Right lobe of liver (tissue), 6 donors: ENCODE measurements around the gene PHF12. TPM values are rescaled to one million over a fixed set of nuclear protein-coding genes. Genes with fewer than 3 reads are reported as not detected.

Experiments used
- ATAC-seq, 4 donors: fragments of 200-7000 bp; cut with Tn5 transposase; one replicate each; pipeline ENCODE4 v1.9.1; 2020; ENCODE audit warnings: mild to moderate bottlenecking in 4 of 4, moderate library complexity in 4 of 4
- DNase-seq, 3 donors: peaks; one replicate each; pipeline ENCODE4 v3.0.0-alpha.2; 2020
- H3K27ac ChIP-seq, 3 donors: fragments of 200-600 bp; one replicate each; pipeline ENCODE4 v1.8.0; 2022
- H3K27me3 ChIP-seq, 2 donors: fragments of 200-600 bp; one replicate each; pipeline ENCODE4 v1.8.0; 2022
- H3K36me3 ChIP-seq, 4 donors: fragments of 200-600 bp; sonication (generic) in 1 of 4; one replicate each; pipeline versions ENCODE4 v1.5.1 to v1.8.0; 2017 to 2022; ENCODE audit warnings: control low read depth in 1 of 4
- H3K4me1 ChIP-seq, 4 donors: fragments of 200-600 bp; sonication (generic) in 1 of 4; one replicate each; pipeline versions ENCODE4 v1.5.1 to v1.8.0; 2017 to 2022; ENCODE audit warnings: control low read depth in 1 of 4
- H3K4me3 ChIP-seq, 3 donors: fragments of 200-600 bp; one replicate each; pipeline ENCODE4 v1.8.0; 2022
- H3K9me3 ChIP-seq, 4 donors: fragments of 200-600 bp; sonication (generic) in 1 of 4; one replicate each; pipeline versions ENCODE4 v1.5.1 to v1.8.0; 2017 to 2022; ENCODE audit warnings: control low read depth in 1 of 4
- CTCF ChIP-seq, 4 donors: fragments of 200-600 bp in 3 of 4; fragments of 450-650 bp in 1 of 4; IDR thresholded peaks; one replicate each; pipeline versions ENCODE4 v1.5.1 to v1.8.0; 2016 to 2022; ENCODE audit warnings: antibody characterized with exemption in 4 of 4, mild to moderate bottlenecking in 2 of 4
- POLR2A ChIP-seq: fragments of 450-650 bp; IDR thresholded peaks from one replicate; pipeline ENCODE4 v1.6.1; 2017; ENCODE audit warnings: antibody characterized with exemption, mild to moderate bottlenecking
- WGBS: methylation state at CpG from one replicate; pipeline ENCODE4 v1.1.6; 2018; ENCODE audit warnings: low coverage, low lambda C conversion rate; ENCODE audit not compliant: insufficient coverage; ENCODE audit errors: missing lambda C conversion rate; 5-methylcytosine and 5-hydroxymethylcytosine counted together
- intact Hi-C, 2 donors: fragments of 100-400 bp; cut with DNase I; formaldehyde crosslinking; loops; one replicate each; pipeline versions ENCODE4 v1.11.2 to v1.14.1; 2022
- total RNA-seq, 6 experiments: library from RNA; depleted of rRNA in 2 of 6; stranded (reverse); fragments of >200 nt in 2 of 6; fragmentation: NEBNext Ultra II Directional in 3 of 6; extraction: Animal tissue kit (Norgen Biotek cat#: 25700) in 3 of 6; gene quantifications; one replicate each; pipeline versions ENCODE4 v1.1.0 to v1.2.4, GENCODE V29; 2016 to 2023
- donor health status: DM: no; HTN: yes; CAD: no.
- donor health status: DM: no; HTN: no; CAD: no.
- donor health status: DM: no; HTN: no; CAD: no.
- donor health status: DM: no; HTN: yes; CAD: no.
- donor health status: DM: no; HTN: yes; CAD: no.

The PHF12 gene
- total RNA-seq, 6 experiments from 2014 or later, result 13.0 to 33.1 (median 17.4) TPM

- no peak for TF ChIP-seq POLR2A
Measured at GRCh38 chr17:28959471-28959871, 8.2 kb upstream of the PHF12 start.

GRCh38 chr17:28958820-28959455, 7.6 kb upstream of the PHF12 start:
- H3K9me3 ChIP-seq, result no peaks in the 10 kb centered on the region
- no peaks in the 10 kb centered on the region for H3K36me3 ChIP-seq
- intact Hi-C loops, result no loop called here
- no peak overlapping the region for H3K27ac ChIP-seq
- TF ChIP-seq CTCF (IDR thresholded peaks at IDR 0.05) (no peak), POLR2A (no peak)
- no peak for ATAC-seq
- DNase-seq, result no peak
- H3K4me3 ChIP-seq, result no peak overlapping the region
- H3K4me1 ChIP-seq, result no peaks in the 10 kb centered on the region
- WGBS, result no CpG with 5 or more reads among the region's 18 CpGs
- H3K27me3 ChIP-seq, result no peaks in the 10 kb centered on the region

More at GRCh38 chr17:28959471-28959871, 8.2 kb upstream of the PHF12 start:
- no peak overlapping the region for H3K4me3 ChIP-seq
- no peak overlapping the region for H3K27ac ChIP-seq
- no peaks in the 10 kb centered on the region for H3K36me3 ChIP-seq
- no peak for ATAC-seq
- no peaks in the 10 kb centered on the region for H3K27me3 ChIP-seq
- intact Hi-C loops, result no loop called here
- H3K4me1 ChIP-seq, result no peaks in the 10 kb centered on the region
- no peaks in the 10 kb centered on the region for H3K9me3 ChIP-seq
- no peak for DNase-seq
- no CpG with 5 or more reads among the region's 9 CpGs for whole genome bisulfite sequencing

GRCh38 chr17:28957992-28958355, 6.7 kb upstream of the PHF12 start:
- 100% methylated on average over 2 of the region's 7 CpGs for WGBS
- no peaks in the 10 kb centered on the region for H3K36me3 ChIP-seq
- DNase-seq (no peak), ATAC-seq (no peak)
- H3K4me3 ChIP-seq, result no peak overlapping the region
- no peak overlapping the region for H3K27ac ChIP-seq
- no peak for TF ChIP-seq POLR2A
- no peak for TF ChIP-seq CTCF (IDR thresholded peaks at IDR 0.05)
- no peaks in the 10 kb centered on the region for H3K9me3 ChIP-seq
- intact Hi-C loops, result no loop called here
- peaks cover 0 to 5% (median 0%) of the 10 kb centered on the region in 4 donors for H3K4me1 ChIP-seq
- H3K27me3 ChIP-seq, result no peaks in the 10 kb centered on the region

GRCh38 chr17:28957277-28957991, 6.1 kb upstream of the PHF12 start:
- TF ChIP-seq POLR2A (no peak), CTCF (IDR thresholded peaks at IDR 0.05) (no peak)
- Histone ChIP-seq H3K36me3 (no peaks in the 10 kb centered on the region), H3K4me1 (peaks cover 0 to 9% (median 0%) of the 10 kb centered on the region in 4 donors), H3K9me3 (no peaks in the 10 kb centered on the region), H3K27me3 (no peaks in the 10 kb centered on the region), H3K27ac (no peak overlapping the region), H3K4me3 (no peak overlapping the region)
- WGBS, result 93% methylated on average over 5 of the region's 13 CpGs
- ATAC-seq (no peak), DNase-seq (no peak)
- intact Hi-C loops, result no loop called here

GRCh38 chr17:28956861-28957260, 5.5 kb upstream of the PHF12 start:
- ATAC-seq, result no peak
- DNase-seq, result no peak
- no peak overlapping the region for H3K27ac ChIP-seq
- TF ChIP-seq POLR2A (no peak), CTCF (IDR thresholded peaks at IDR 0.05) (no peak)
- no peaks in the 10 kb centered on the region for H3K27me3 ChIP-seq
- intact Hi-C loops, result no loop called here
- H3K4me1 ChIP-seq, result peaks cover 0 to 9% (median 0%) of the 10 kb centered on the region in 4 donors
- no CpG with 5 or more reads among the region's 3 CpGs for WGBS
- H3K36me3 ChIP-seq, result no peaks in the 10 kb centered on the region
- H3K9me3 ChIP-seq, result no peaks in the 10 kb centered on the region
- H3K4me3 ChIP-seq, result no peak overlapping the region
